NB4 (cell line): ENCODE results near the gene AZU1.

Experiments
- MYC ChIP-seq: IDR thresholded peaks from 2 replicates; pipeline ENCODE4 v1.6.1; 2011; ENCODE audit warnings: low read depth, low read length
- TF ChIP-seq, protein P1 (sequence below): IDR thresholded peaks from one replicate; pipeline ENCODE4 v1.5.1; 2012; ENCODE audit warnings: low read depth, low read length

DNA sequence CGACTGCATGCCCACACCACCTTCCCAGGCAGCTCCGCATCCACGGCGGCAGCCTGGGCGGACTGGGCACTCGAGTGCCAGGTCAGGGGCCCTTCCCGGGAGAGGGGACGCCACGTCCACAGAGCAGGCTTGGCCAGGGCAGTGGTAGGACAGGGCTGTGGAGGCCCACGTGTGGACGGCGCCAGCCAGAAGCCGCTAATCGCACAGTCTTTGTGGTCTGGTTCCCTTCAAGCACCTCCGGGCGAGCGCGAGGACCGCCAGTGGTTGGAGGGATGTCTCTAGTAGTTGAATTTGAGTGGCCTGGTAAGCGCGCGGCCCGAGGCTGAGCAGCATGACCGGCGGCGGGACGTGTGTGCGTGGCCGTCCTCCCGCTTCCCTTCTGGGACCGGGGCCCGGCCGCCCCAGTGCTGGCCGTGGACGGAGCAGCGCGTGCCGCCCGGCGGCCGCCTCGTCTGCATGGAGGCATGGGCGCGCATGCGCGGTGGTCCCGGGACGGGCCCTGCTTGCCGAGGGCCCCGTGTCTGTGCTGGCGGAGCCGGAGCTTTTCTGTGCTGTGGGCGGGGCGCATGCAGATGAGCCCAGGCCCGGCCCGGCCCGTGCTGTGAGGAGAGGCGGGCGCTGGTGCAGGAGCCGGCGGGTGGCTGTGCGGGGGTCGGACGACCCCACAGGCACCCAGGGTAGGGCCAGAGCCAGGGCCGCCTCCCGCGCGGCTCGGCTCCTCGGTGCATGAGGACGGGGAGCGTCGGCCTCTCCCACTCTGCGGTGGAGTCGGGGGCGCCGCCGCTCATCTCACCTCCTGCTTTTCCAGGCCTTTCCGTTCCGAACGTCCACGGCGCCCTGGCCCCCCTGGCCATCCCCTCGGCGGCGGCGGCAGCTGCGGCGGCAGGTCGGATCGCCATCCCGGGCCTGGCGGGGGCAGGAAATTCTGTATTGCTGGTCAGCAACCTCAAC, 21.8 kb upstream of the AZU1 start:
- TF ChIP-seq, protein P1, sequence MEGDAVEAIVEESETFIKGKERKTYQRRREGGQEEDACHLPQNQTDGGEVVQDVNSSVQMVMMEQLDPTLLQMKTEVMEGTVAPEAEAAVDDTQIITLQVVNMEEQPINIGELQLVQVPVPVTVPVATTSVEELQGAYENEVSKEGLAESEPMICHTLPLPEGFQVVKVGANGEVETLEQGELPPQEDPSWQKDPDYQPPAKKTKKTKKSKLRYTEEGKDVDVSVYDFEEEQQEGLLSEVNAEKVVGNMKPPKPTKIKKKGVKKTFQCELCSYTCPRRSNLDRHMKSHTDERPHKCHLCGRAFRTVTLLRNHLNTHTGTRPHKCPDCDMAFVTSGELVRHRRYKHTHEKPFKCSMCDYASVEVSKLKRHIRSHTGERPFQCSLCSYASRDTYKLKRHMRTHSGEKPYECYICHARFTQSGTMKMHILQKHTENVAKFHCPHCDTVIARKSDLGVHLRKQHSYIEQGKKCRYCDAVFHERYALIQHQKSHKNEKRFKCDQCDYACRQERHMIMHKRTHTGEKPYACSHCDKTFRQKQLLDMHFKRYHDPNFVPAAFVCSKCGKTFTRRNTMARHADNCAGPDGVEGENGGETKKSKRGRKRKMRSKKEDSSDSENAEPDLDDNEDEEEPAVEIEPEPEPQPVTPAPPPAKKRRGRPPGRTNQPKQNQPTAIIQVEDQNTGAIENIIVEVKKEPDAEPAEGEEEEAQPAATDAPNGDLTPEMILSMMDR = no peak
- no peak for TF ChIP-seq MYC
